Ascending aorta (tissue), 2 donors: Measurements from ENCODE around the gene VTN. TPM values are rescaled to one million over a fixed set of nuclear protein-coding genes. Genes with fewer than 3 reads are reported as not detected.

Experiments
- DNase-seq, 2 donors: peaks; one replicate each; pipeline ENCODE4 v3.0.0-alpha.2; 2019; ENCODE audit warnings: low spot score in 2 of 2
- H3K27ac ChIP-seq, 2 donors: fragments of 200-600 bp; sonication (generic); one replicate each; pipeline ENCODE4 v1.5.1; 2016 to 2017; ENCODE audit warnings: mild to moderate bottlenecking in 1 of 2
- H3K27me3 ChIP-seq: fragments of 200-600 bp; sonication (generic); one replicate; pipeline ENCODE4 v1.5.1; 2017
- H3K36me3 ChIP-seq, 2 donors: fragments of 200-600 bp; sonication (generic); one replicate each; pipeline ENCODE4 v1.5.1; 2016
- H3K4me1 ChIP-seq, 2 donors: fragments of 200-600 bp; sonication (generic); one replicate each; pipeline ENCODE4 v1.5.1; 2016 to 2017; ENCODE audit warnings: mild to moderate bottlenecking in 1 of 2
- H3K4me3 ChIP-seq, 2 donors: fragments of 200-600 bp; sonication (generic); one replicate each; pipeline ENCODE4 v1.5.1; 2016 to 2017; ENCODE audit warnings: mild to moderate bottlenecking in 1 of 2
- H3K9me3 ChIP-seq, 2 donors: fragments of 200-600 bp; sonication (generic); one replicate each; pipeline ENCODE4 v1.5.1; 2016
- CTCF ChIP-seq, 3 experiments: fragments of 200-600 bp in 2 of 3; fragments of 450-650 bp in 1 of 3; sonication (generic) in 2 of 3; IDR thresholded peaks; one replicate each; pipeline ENCODE4 v1.5.1; 2016 to 2019; ENCODE audit warnings: antibody characterized with exemption in 3 of 3, mild to moderate bottlenecking in 1 of 3, moderate library complexity in 1 of 3
- intact Hi-C: fragments of 100-400 bp; cut with DNase I; formaldehyde crosslinking; loops from one replicate; pipeline ENCODE4 v1.15.1; 2023
- total RNA-seq: library from RNA; depleted of rRNA; stranded (reverse); fragments of >200 nt; gene quantifications from one replicate; pipeline ENCODE4 v1.1.0, GENCODE V29; 2016

VTN gene
- total RNA-seq, 1 donor from 2014 or later: 7.5 TPM

GRCh38 chr17:28407974-28408306 is 37.8 kb upstream of the VTN start:
- DNase-seq: no peak
- H3K36me3 ChIP-seq: peaks cover 0 to 4% of the 10 kb centered on the region in 2 donors
- H3K9me3 ChIP-seq: no peaks in the 10 kb centered on the region
- H3K27me3 ChIP-seq: no peaks in the 10 kb centered on the region
- H3K4me3 ChIP-seq: no peak overlapping the region
- peaks cover 9 to 11% of the 10 kb centered on the region in 2 donors for H3K4me1 ChIP-seq
- intact Hi-C loops: loop anchor here (5.0 kb wide), 1 partner anchor 309 kb away; the partner anchor contains the start of genes RAB34 and RPL23A
- H3K27ac ChIP-seq: no peak overlapping the region
- TF ChIP-seq CTCF (IDR thresholded peaks at IDR 0.05): no peak

GRCh38 chr17:28407130-28407973 is 37.2 kb upstream of the VTN start:
- Histone ChIP-seq H3K27me3 (no peaks in the 10 kb centered on the region), H3K4me1 (peaks cover 9 to 11% of the 10 kb centered on the region in 2 donors), H3K27ac (no peak overlapping the region), H3K9me3 (no peaks in the 10 kb centered on the region), H3K4me3 (no peak overlapping the region), H3K36me3 (peaks cover 0 to 5% of the 10 kb centered on the region in 2 donors)
- no peak for TF ChIP-seq CTCF (IDR thresholded peaks at IDR 0.05)
- no peak for DNase-seq
- intact Hi-C loops: loop anchor here (5.0 kb wide), 1 partner anchor 310 kb away; the partner anchor contains the start of genes RAB34 and RPL23A

- no peak for DNase-seq
- Histone ChIP-seq H3K27ac (no peak overlapping the region), H3K27me3 (no peaks in the 10 kb centered on the region), H3K9me3 (no peaks in the 10 kb centered on the region), H3K4me1 (peaks cover 9 to 11% of the 10 kb centered on the region in 2 donors), H3K4me3 (peak overlapping the region; percentile 77 to 79), H3K36me3 (peaks cover 0 to 5% of the 10 kb centered on the region in 2 donors)
- intact Hi-C loops: loop anchor here (5.0 kb wide), 1 partner anchor 311 kb away; the partner anchor contains the start of genes RAB34 and RPL23A
- no peak for TF ChIP-seq CTCF (IDR thresholded peaks at IDR 0.05)
Measured at GRCh38 chr17:28406473-28406814, 36.3 kb upstream of the VTN start.

- DNase-seq: peak in 1 of 2 donors; percentile 74
- H3K9me3 ChIP-seq: no peaks in the 10 kb centered on the region
- peak within 1 kb of the TSS; percentile 77 to 79 for H3K4me3 ChIP-seq
- H3K27me3 ChIP-seq: no peaks in the 10 kb centered on the region
- peaks cover 9 to 11% of the 10 kb centered on the region in 2 donors for H3K4me1 ChIP-seq
- TF ChIP-seq CTCF (IDR thresholded peaks at IDR 0.05): no peak
- peak within 1 kb of the TSS; percentile 52 to 54 for H3K27ac ChIP-seq
- intact Hi-C loops: loop anchor here (5.0 kb wide), 1 partner anchor 311 kb away; the partner anchor contains the start of genes RAB34 and RPL23A
- peaks cover 0 to 5% of the 10 kb centered on the region in 2 donors for H3K36me3 ChIP-seq
Measured at GRCh38 chr17:28405632-28406472, 35.7 kb upstream of the VTN start, which contains the start of gene SLC46A1. Gene SLC46A1, minus strand, starts transcription at chr17:28406212. Its CDS starts 98 bp downstream, at chr17:28406114.

- intact Hi-C loops: loop anchor here (5.0 kb wide), 1 partner anchor 312 kb away; the partner anchor contains the start of genes RAB34 and RPL23A
- peak overlapping the region; percentile 77 to 79 for H3K4me3 ChIP-seq
- H3K27me3 ChIP-seq: no peaks in the 10 kb centered on the region
- no peaks in the 10 kb centered on the region for H3K9me3 ChIP-seq
- peak overlapping the region; percentile 52 to 54 for H3K27ac ChIP-seq
- H3K36me3 ChIP-seq: peaks cover 0 to 12% of the 10 kb centered on the region in 2 donors
- no peak for TF ChIP-seq CTCF (IDR thresholded peaks at IDR 0.05)
- peaks cover 9 to 11% of the 10 kb centered on the region in 2 donors for H3K4me1 ChIP-seq
- peak in 1 of 2 donors; percentile 63 for DNase-seq
Measured at GRCh38 chr17:28404812-28405570, 34.9 kb upstream of the VTN start.
